Fibroblast of villous mesenchyme (primary cell): Measurements from ENCODE around the gene TWF2. TPM values are rescaled to one million over a fixed set of nuclear protein-coding genes. Genes with fewer than 3 reads are reported as not detected.
A peak's percentile ranks its signal among the peaks of the same experiment; 100 is the strongest.

ENCODE experiments used
- DNase-seq: peaks from one replicate; pipeline ENCODE4 v3.0.0-alpha.2; 2010; ENCODE audit warnings: low read depth
- H3K4me3 ChIP-seq: 2 replicates; pipeline ENCODE4 v1.5.1; 2011; ENCODE audit warnings: low read depth, mild to moderate bottlenecking, low read length
- CTCF ChIP-seq: IDR thresholded peaks from 2 replicates; pipeline ENCODE4 v1.5.1; 2012; ENCODE audit warnings: low read depth, mild to moderate bottlenecking, low read length; ENCODE audit not compliant: insufficient read depth
- total RNA-seq: library from RNA; depleted of rRNA; stranded (reverse); fragments of >200 nt; gene quantifications from 2 replicates; pipeline ENCODE4 v1.2.3, GENCODE V29; 2012

TWF2 gene
- total RNA-seq, 1 donor, result 75.6 TPM

- no peak overlapping the region for H3K4me3 ChIP-seq
- DNase-seq, result no peak
- no peak for TF ChIP-seq CTCF
Measured at GRCh38 chr3:52218026-52218425, 20.9 kb downstream of the TWF2 start.

- H3K4me3 ChIP-seq, result no peak overlapping the region
- TF ChIP-seq CTCF, result no peak
- no peak for DNase-seq
Measured at GRCh38 chr3:52217409-52217805, 21.6 kb downstream of the TWF2 start.

- H3K4me3 ChIP-seq, result no peak overlapping the region
- peak; percentile 87 for DNase-seq
- TF ChIP-seq CTCF, result no peak
Measured at GRCh38 chr3:52216585-52217408, 22.2 kb downstream of the TWF2 start.

GRCh38 chr3:52215351-52215750, 23.6 kb downstream of the TWF2 start:
- no peak overlapping the region for H3K4me3 ChIP-seq
- no peak for TF ChIP-seq CTCF
- DNase-seq, result no peak

- H3K4me3 ChIP-seq, result no peak overlapping the region
- no peak for DNase-seq
- no peak for TF ChIP-seq CTCF
Measured at GRCh38 chr3:52213901-52214300, 25.1 kb downstream of the TWF2 start.

- H3K4me3 ChIP-seq, result no peak overlapping the region
- TF ChIP-seq CTCF, result no peak
- no peak for DNase-seq
Measured at GRCh38 chr3:52213005-52213404, 26.0 kb downstream of the TWF2 start.
